Measurements from ENCODE around the gene ATP5MC2. TPM values are rescaled to one million over a fixed set of nuclear protein-coding genes. Genes with fewer than 3 reads are reported as not detected.

Gene ATP5MC2
- total and polyA plus RNA-seq, 4 donors, result 152 to 390 (median 286) TPM

- H3K36me3 ChIP-seq (ENCODE audit: control insufficient read depth in 1 of 2, insufficient read depth in 2 of 2, low read length in 1 of 2), result no peaks in the 10 kb centered on the region
- DNase-seq (no peak), ATAC-seq (ENCODE audit: low FRiP score) (no peak)
- no peaks in the 10 kb centered on the region for H3K9me3 ChIP-seq (ENCODE audit: control insufficient read depth, low read length)
- intact Hi-C loops (cut with DNase I), result loop anchor here in 1 of 2 donors (10.0 kb wide), 1 partner anchor 58 kb away; no protein-coding TSS in a partner anchor
- H3K27me3 ChIP-seq (ENCODE audit: control insufficient read depth in 1 of 2, insufficient read depth in 2 of 2, low read length in 1 of 2), result no peaks in the 10 kb centered on the region
- no peak overlapping the region for H3K4me3 ChIP-seq (ENCODE audit: low read length in 2 of 2)
- no peaks in the 10 kb centered on the region for H3K4me1 ChIP-seq (ENCODE audit: control insufficient read depth in 1 of 2, insufficient read depth in 2 of 2, low read length in 2 of 2)
- peak overlapping the region; percentile 3 to 19 for H3K27ac ChIP-seq (ENCODE audit: low read depth in 1 of 2, low read length in 2 of 2)
- WGBS, 2 donors, result 65 to 72% methylated on average over 5 of the region's 5 CpGs
Observed at GRCh38 chr12:53622724-53623123, 53.2 kb downstream of the ATP5MC2 start.

DNA sequence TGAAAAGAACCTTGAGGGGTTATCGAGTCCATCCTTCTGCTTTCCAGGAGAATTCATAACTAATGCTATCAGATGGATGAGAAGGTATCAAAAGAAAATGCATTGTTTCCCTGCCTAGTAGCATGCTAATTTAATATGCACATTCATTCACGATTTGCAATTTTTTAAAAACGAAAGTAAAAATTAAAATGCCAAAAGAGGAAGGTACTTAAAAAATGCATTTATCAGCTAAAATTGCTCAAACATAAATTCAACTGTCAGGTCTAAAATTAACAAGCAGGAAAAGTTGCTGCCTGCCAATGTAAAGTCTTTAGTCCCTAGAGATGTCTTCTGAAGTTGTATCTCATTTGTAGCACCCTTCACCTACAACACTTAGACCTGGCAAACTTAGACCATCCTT is 57.6 kb downstream of the ATP5MC2 start:
- intact Hi-C loops (cut with DNase I), result no loop called here
- Histone ChIP-seq H3K36me3 (ENCODE audit: control insufficient read depth in 1 of 2, insufficient read depth in 2 of 2, low read length in 1 of 2) (no peaks in the 10 kb centered on the region), H3K9me3 (ENCODE audit: control insufficient read depth, low read length) (no peaks in the 10 kb centered on the region), H3K4me1 (ENCODE audit: control insufficient read depth in 1 of 2, insufficient read depth in 2 of 2, low read length in 2 of 2) (no peaks in the 10 kb centered on the region), H3K27ac (ENCODE audit: low read depth in 1 of 2, low read length in 2 of 2) (no peak overlapping the region), H3K4me3 (ENCODE audit: low read length in 2 of 2) (peak overlapping the region in 1 of 2 donors; percentile 16), H3K27me3 (ENCODE audit: control insufficient read depth in 1 of 2, insufficient read depth in 2 of 2, low read length in 1 of 2) (no peaks in the 10 kb centered on the region)
- DNase-seq (no peak), ATAC-seq (ENCODE audit: low FRiP score) (peak; percentile 8)
- WGBS, 2 donors, result 0 to 1% methylated on average over 3 of the region's 3 CpGs

DNA sequence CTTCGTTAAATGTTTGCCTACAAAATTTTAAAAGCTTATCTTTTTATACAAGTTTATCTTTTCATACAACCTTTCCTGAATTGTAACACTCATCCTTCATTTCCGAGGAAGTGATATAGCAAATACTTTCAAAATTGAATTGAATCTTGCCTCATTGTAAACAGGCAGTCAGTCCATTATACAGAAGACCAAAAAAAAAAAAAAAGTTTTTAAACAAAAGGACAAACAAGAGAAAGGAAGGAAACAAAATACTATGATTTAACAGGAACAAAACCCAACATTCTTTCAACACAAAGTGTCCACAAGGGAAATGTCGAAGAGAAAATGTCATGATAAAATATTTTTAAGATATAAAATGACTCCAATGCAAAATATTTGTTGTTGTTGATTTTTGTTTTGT is 58.2 kb downstream of the ATP5MC2 start:
- 17 to 22% methylated on average over 3 of the region's 3 CpGs for WGBS, 2 donors
- no peak for DNase-seq
- intact Hi-C loops (cut with DNase I), result no loop called here
- no peaks in the 10 kb centered on the region for H3K27me3 ChIP-seq (ENCODE audit: control insufficient read depth in 1 of 2, insufficient read depth in 2 of 2, low read length in 1 of 2)
- no peaks in the 10 kb centered on the region for H3K4me1 ChIP-seq (ENCODE audit: control insufficient read depth in 1 of 2, insufficient read depth in 2 of 2, low read length in 2 of 2)
- H3K27ac ChIP-seq (ENCODE audit: low read depth in 1 of 2, low read length in 2 of 2), result no peak overlapping the region
- no peaks in the 10 kb centered on the region for H3K9me3 ChIP-seq (ENCODE audit: control insufficient read depth, low read length)
- H3K36me3 ChIP-seq (ENCODE audit: control insufficient read depth in 1 of 2, insufficient read depth in 2 of 2, low read length in 1 of 2), result no peaks in the 10 kb centered on the region
- H3K4me3 ChIP-seq (ENCODE audit: low read length in 2 of 2), result no peak overlapping the region
- no peak for ATAC-seq (ENCODE audit: low FRiP score)

DNA sequence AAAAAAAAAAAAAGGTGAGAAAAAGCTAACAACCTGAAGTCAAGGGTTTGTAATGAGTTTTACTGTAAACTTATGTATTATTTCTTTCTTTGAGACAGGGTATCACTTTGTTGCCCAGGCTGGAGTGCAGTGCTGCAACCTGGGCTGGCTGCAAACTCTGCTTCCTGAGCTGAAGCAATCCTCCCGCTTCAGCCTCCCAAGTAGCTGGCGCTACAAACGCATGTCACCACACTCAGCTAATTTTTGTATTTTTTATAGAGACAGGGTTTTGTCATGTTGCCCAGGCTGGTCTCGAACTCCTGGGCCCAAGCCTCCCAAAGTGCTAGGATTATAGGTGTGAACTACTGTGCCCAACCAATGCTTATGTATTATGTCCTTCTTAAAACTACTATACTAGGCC is 58.9 kb downstream of the ATP5MC2 start:
- ATAC-seq (ENCODE audit: low FRiP score) (no peak), DNase-seq (no peak)
- no peaks in the 10 kb centered on the region for H3K9me3 ChIP-seq (ENCODE audit: control insufficient read depth, low read length)
- WGBS, 2 donors, result 56 to 62% methylated on average over 4 of the region's 4 CpGs
- intact Hi-C loops (cut with DNase I), result no loop called here
- H3K36me3 ChIP-seq (ENCODE audit: control insufficient read depth in 1 of 2, insufficient read depth in 2 of 2, low read length in 1 of 2), result no peaks in the 10 kb centered on the region
- no peaks in the 10 kb centered on the region for H3K4me1 ChIP-seq (ENCODE audit: control insufficient read depth in 1 of 2, insufficient read depth in 2 of 2, low read length in 2 of 2)
- no peak overlapping the region for H3K4me3 ChIP-seq (ENCODE audit: low read length in 2 of 2)
- H3K27ac ChIP-seq (ENCODE audit: low read depth in 1 of 2, low read length in 2 of 2), result no peak overlapping the region
- H3K27me3 ChIP-seq (ENCODE audit: control insufficient read depth in 1 of 2, insufficient read depth in 2 of 2, low read length in 1 of 2), result no peaks in the 10 kb centered on the region

Other genes with a start within 250 kb of the ATP5MC2 start
- gene PRR13, start 234.3 kb downstream of the ATP5MC2 start, total RNA-seq, result 100 to 1,000 TPM in 1 of 2 donors, 10 to 100 TPM in 1; 94.6 to 104 TPM
- gene PRR13, start 234.3 kb downstream of the ATP5MC2 start, polyA plus RNA-seq, result 100 to 1,000 TPM; 107 to 224 TPM
- gene PCBP2, start 224.0 kb downstream of the ATP5MC2 start, total RNA-seq, result 100 to 1,000 TPM; 578 to 688 TPM
- 100 to 1,000 TPM; 510 to 513 TPM for gene PCBP2, start 224.0 kb downstream of the ATP5MC2 start, polyA plus RNA-seq
- 10 to 100 TPM; 21.2 to 44.5 TPM for gene MAP3K12, start 176.6 kb downstream of the ATP5MC2 start, total RNA-seq
- 10 to 100 TPM in 1 of 2 donors, 1 to 10 TPM in 1; 3.6 to 68.4 TPM for gene MAP3K12, start 176.6 kb downstream of the ATP5MC2 start, polyA plus RNA-seq
- gene TARBP2, start 174.8 kb downstream of the ATP5MC2 start, total RNA-seq, result 10 to 100 TPM; 11.5 to 22.5 TPM
- 10 to 100 TPM in 1 of 2 donors, 1 to 10 TPM in 1; 8.8 to 36.3 TPM for gene TARBP2, start 174.8 kb downstream of the ATP5MC2 start, polyA plus RNA-seq
- not detected for gene NPFF, start 168.6 kb downstream of the ATP5MC2 start, total RNA-seq
- 10 to 100 TPM in 1 of 2 donors, 1 to 10 TPM in 1; 5.1 to 14.4 TPM for gene NPFF, start 168.6 kb downstream of the ATP5MC2 start, polyA plus RNA-seq
- 10 to 100 TPM; 68.4 to 73.5 TPM for gene ATF7, start 49.7 kb downstream of the ATP5MC2 start, total RNA-seq
- gene ATF7, start 49.7 kb downstream of the ATP5MC2 start, polyA plus RNA-seq, result 10 to 100 TPM; 25.7 to 29.5 TPM
- gene CALCOCO1, start 51.4 kb upstream of the ATP5MC2 start, total RNA-seq, result 100 to 1,000 TPM; 242 to 259 TPM
- 100 to 1,000 TPM in 1 of 2 donors, 10 to 100 TPM in 1; 88.5 to 299 TPM for gene CALCOCO1, start 51.4 kb upstream of the ATP5MC2 start, polyA plus RNA-seq
- gene CISTR, start 75.9 kb upstream of the ATP5MC2 start, total RNA-seq, result not detected
- not detected for gene CISTR, start 75.9 kb upstream of the ATP5MC2 start, polyA plus RNA-seq

Data from aorta (tissue), 5 donors.